ENCODE results near the gene MYO15A.

The MYO15A gene, protein sequence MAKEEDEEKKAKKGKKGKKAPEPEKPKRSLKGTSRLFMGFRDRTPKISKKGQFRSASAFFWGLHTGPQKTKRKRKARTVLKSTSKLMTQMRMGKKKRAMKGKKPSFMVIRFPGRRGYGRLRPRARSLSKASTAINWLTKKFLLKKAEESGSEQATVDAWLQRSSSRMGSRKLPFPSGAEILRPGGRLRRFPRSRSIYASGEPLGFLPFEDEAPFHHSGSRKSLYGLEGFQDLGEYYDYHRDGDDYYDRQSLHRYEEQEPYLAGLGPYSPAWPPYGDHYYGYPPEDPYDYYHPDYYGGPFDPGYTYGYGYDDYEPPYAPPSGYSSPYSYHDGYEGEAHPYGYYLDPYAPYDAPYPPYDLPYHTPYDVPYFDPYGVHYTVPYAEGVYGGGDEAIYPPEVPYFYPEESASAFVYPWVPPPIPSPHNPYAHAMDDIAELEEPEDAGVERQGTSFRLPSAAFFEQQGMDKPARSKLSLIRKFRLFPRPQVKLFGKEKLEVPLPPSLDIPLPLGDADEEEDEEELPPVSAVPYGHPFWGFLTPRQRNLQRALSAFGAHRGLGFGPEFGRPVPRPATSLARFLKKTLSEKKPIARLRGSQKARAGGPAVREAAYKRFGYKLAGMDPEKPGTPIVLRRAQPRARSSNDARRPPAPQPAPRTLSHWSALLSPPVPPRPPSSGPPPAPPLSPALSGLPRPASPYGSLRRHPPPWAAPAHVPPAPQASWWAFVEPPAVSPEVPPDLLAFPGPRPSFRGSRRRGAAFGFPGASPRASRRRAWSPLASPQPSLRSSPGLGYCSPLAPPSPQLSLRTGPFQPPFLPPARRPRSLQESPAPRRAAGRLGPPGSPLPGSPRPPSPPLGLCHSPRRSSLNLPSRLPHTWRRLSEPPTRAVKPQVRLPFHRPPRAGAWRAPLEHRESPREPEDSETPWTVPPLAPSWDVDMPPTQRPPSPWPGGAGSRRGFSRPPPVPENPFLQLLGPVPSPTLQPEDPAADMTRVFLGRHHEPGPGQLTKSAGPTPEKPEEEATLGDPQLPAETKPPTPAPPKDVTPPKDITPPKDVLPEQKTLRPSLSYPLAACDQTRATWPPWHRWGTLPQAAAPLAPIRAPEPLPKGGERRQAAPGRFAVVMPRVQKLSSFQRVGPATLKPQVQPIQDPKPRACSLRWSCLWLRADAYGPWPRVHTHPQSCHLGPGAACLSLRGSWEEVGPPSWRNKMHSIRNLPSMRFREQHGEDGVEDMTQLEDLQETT (N-terminal part only)

DNA sequence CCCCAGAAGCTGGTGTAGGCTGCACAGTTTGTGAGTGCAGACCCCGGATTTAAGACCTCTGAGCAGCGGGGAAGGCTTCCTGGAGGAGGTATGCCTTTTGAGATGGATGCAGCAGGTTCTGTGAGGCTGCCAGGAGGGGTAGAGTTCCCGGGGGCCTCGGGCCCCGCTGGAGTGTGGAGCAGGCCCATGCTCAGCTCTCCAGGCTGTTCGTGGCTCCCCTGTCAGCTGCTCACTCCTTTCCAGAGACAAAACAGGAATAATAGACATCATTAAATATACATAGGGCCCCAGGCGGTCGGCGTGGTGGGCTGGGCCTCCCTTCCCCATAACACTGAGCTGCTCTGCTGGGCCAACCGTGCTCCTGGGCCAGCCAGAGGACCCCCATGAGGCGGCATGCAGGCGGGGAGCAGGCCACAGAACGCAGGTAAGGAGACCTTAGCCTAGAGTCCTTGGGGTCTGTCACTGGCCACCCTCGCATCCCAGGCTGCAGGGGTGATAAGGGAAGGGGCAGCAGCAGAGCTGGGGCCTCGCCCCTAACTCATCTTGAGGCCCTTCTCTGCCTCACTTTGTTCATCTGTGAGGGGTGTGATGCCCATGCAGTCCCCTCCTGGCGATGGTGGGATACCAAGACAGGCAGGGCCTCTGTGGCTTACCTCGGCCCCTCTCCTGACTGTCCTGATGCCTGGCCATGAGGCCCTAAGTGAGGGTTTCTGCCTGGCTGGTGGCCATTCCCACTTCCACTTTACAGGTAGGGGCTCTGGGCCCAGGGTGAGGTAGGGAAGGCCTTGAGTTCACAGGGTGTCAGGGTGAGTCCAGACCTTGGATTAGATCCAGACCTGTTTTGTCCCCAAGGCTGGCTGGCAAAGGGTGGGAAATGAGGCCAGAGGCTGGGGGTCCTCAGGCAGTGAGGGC is at the start of gene MYO15A:
TSS of gene MYO15A (plus strand) at position 356 of the 912 bp plus-strand sequence. CDS start 10,045 bp downstream, outside the sequence.
- TF ChIP-seq POLR2A (IDR thresholded peaks at IDR 0.05; ENCODE audit: low read length) (no peak), GATA1 (IDR thresholded peaks at IDR 0.05; ENCODE audit: low read depth, low read length) (no peak)

DNA sequence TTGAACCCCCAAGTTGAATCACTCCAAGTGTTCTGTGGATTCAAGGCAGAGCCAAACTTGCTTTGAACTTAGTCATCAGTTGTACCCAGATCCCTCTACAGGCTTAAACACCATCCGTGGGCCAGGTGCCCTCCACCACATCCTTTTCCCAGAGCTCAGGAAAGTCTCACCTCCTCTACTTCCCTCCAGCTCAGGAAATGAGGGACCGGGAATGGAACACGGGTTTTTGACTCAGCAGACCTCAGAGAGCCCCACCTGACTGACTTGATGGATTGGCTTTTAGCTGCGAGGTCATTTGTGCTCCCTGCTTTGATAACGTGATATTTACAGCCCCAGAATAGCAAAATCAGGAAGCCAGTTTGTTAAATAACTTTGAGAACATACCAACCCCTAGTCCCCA is 49.3 kb upstream of the MYO15A start:
- DNase-seq = no peak
- TF ChIP-seq POLR2A (IDR thresholded peaks at IDR 0.05; ENCODE audit: low read length) (no peak), GATA1 (IDR thresholded peaks at IDR 0.05; ENCODE audit: low read depth, low read length) (no peak)

More for the DNA sequence above, at the start of gene MYO15A:
- no peak for DNase-seq

DNA sequence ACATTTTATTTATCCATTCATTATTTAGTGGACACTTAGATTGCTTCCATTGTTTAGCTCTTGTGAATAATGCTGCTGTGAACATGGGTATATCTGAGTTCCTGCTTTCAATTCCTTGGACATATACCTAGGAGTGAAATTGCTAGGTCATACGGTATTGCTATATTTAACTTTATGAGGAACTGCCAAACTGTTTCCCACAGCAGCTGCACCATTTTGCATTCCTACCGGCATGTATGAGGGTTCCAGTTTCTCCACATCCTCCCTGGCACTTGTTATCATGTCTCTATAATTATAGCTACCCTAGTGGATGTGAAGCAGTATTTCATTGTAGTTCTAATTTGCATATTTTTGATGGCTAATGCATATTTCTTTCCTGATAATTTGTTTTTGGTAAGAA is 44.5 kb upstream of the MYO15A start:
- TF ChIP-seq GATA1 (IDR thresholded peaks at IDR 0.05; ENCODE audit: low read depth, low read length) (no peak), POLR2A (IDR thresholded peaks at IDR 0.05; ENCODE audit: low read length) (no peak)
- DNase-seq = no peak

DNA sequence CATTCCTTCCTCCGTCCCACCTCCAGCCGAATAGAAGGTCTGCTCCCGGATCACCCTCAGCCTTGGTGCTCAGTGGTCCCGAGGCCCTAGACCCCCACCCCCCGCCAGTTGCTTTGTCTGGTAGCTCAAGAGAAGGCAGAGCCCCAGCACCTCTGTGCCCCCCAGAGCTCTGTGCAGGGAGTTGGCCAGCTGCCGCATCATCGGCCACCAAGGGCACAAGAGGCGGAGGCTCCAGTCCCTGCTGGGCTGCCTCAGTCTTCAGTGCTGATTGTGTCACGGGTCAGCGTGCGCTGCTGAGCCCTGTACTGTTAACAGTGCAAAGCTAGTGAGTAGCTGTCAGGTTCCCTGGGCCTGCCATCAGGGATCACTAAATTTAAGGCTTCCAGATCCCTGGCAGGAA is 43.0 kb upstream of the MYO15A start:
- DNase-seq = no peak
- TF ChIP-seq GATA1 (IDR thresholded peaks at IDR 0.05; ENCODE audit: low read depth, low read length) (no peak), POLR2A (IDR thresholded peaks at IDR 0.05; ENCODE audit: low read length) (no peak)

DNA sequence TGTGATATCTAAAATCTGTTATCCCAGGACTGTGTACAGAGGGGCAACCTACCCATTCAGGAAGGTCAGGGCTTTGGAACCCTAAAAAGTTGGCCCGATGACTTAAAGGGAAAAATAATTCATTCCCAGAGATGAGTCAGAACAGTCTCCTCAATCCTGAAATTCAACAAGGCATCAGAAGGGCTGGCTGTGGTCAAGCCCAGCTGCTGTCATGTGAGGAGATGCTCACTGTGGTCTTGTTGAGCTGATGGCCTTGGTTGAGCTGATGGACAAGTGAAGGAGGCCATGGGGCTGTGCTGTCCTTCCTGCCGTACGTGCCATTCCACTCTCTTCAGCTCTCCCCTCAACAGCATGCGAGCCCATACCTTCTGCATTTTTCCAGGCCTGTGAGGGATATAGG is 41.7 kb upstream of the MYO15A start:
- DNase-seq = no peak
- TF ChIP-seq GATA1 (IDR thresholded peaks at IDR 0.05; ENCODE audit: low read depth, low read length) (no peak), POLR2A (IDR thresholded peaks at IDR 0.05; ENCODE audit: low read length) (no peak)

DNA sequence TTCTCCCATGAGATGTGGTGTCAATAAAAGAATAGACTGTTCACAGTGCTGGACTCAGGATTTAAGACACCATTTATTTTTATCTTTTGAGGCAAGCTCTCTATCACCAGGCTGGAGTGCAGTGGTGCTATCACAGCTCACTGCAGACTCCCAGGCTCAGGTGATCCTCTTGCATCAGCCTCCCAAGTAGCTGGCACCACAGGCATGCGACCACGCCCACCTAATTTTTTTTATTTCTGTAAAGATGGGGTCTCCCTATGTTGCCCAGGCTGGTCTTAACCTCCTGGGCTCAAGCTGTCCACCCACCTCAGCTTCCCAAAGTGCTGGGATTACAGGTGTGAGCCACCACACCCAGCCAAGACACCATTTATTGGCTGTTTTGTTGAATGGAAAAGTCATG is 39.5 kb upstream of the MYO15A start:
- TF ChIP-seq POLR2A (IDR thresholded peaks at IDR 0.05; ENCODE audit: low read length) = no peak
- TF ChIP-seq GATA1 (IDR thresholded peaks at IDR 0.05; ENCODE audit: low read depth, low read length) = no peak

DNA sequence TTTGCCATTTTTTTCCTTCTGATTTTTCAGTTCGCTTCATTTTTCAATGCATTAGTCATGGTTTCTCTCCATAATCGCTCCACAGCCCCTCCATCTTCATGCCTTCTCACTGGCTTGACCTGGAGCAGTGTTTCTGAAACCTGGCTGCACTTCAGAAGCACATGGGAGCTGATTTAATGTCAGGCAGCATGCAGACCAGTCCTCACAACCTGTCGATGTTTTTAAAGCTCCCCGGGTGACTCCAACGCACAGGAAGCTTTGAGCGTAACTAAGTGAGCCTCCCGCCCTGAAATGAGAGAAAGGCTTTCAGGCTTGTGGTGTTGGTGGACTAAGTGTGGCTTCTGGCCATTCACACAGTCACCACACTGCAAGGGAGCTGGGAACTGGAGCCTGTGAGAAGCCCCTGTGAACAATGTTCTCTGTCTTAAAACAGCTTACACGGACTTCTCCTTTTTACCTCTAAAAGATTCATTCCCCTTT is 37.7 kb upstream of the MYO15A start:
- TF ChIP-seq POLR2A (IDR thresholded peaks at IDR 0.05; ENCODE audit: low read length) = no peak
- no peak for TF ChIP-seq GATA1 (IDR thresholded peaks at IDR 0.05; ENCODE audit: low read depth, low read length)
- no peak for DNase-seq

More for the DNA sequence above, 39.5 kb upstream of the MYO15A start:
- peak in 1 of 2 experiments; percentile 12 for DNase-seq

DNA sequence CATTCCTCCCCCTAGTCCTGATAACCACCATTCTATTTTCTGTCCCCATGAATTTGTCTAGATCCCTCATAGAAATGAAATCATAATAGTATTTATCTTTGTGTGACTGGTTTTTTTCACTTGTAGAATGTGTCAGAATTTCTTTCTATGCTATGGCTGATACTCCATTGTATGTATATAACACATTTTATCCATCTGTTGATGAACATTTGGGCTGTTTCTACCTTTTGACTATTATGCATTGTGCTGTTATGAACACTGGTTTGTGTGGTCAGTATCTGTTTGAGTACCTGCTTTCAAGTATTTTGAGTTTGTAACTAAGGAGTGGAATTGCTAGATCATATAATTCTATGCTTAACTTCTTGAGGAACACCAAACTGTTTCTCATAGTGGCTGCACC is 36.8 kb upstream of the MYO15A start:
- TF ChIP-seq POLR2A (IDR thresholded peaks at IDR 0.05; ENCODE audit: low read length) (no peak), GATA1 (IDR thresholded peaks at IDR 0.05; ENCODE audit: low read depth, low read length) (no peak)
- DNase-seq = no peak

DNA sequence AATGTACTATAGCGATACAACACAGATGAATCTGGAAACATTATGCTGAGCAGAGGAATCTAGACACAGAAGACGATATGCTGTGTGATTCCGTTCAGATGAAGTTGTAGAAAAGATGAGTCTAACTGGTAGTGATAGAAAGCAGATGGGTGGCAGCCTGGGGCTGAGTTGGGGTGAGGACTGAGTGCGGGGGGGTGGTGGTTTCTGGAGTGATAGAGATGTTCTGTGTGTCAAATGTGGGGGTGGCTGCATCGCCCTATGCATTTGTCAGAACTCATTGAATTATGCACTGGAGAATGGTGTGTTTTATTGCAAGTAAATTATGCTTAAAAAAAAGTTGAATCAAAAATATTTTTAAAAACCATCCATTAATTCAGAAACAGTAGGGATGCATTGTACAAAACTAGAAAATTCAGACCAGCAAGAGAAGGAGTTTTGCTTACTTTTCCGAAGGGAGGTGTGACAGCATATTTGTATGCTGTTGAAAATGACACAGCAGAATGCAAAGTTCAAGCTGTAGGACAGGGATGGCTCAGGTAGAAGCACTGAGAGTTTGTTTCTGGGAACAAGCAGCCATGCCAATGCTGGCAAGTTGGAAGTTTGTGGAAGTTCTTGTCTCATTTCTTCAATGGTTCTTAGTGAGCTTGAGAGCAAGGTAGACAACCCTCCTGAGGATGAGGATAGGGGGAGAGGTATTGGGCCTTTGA is 33.8 kb upstream of the MYO15A start:
- TF ChIP-seq POLR2A (IDR thresholded peaks at IDR 0.05; ENCODE audit: low read length) = no peak
- TF ChIP-seq GATA1 (IDR thresholded peaks at IDR 0.05; ENCODE audit: low read depth, low read length) = no peak
- no peak for DNase-seq

DNA sequence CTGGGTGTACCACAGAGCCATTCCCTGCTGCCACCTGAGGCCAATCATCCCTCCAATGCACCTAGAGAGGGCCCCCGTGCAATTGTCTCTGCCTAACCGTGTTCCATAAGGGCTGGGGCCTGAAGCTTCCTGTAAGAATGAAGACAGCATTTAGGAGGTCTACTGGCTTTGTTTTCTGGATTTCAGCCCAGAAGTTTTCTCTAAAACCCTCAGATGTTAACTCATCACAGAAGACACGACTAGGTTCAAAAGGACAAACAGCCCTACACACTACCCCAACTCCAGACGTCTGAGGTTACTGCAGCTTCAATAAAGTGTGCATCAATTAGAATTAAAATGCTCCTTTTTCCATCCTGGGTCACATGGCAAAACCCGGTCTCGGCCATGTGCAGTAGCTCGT is 31.6 kb upstream of the MYO15A start:
- no peak for DNase-seq
- TF ChIP-seq POLR2A (IDR thresholded peaks at IDR 0.05; ENCODE audit: low read length) (no peak), GATA1 (IDR thresholded peaks at IDR 0.05; ENCODE audit: low read depth, low read length) (no peak)

DNA sequence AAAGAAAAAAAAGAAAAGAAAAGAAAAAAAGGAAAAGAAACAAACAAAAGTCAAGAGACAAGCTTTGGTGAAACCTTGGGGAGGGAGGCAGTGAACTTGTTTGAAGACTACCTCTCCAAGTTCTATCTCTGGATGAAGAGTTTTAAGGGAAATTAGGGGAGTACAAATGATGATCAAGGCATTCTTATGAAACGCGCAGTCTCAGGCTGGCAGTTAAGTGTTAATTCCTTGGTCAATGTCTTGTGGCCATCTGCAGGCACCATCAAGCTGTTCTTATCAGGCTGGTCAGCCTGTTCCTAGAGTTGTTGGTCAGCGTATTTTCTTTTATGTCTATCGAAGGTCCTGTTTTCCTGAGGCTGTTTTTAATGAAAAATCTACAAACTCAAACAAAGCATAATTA is 29.0 kb upstream of the MYO15A start:
- TF ChIP-seq GATA1 (IDR thresholded peaks at IDR 0.05; ENCODE audit: low read depth, low read length) (no peak), POLR2A (IDR thresholded peaks at IDR 0.05; ENCODE audit: low read length) (no peak)
- no peak for DNase-seq

DNA sequence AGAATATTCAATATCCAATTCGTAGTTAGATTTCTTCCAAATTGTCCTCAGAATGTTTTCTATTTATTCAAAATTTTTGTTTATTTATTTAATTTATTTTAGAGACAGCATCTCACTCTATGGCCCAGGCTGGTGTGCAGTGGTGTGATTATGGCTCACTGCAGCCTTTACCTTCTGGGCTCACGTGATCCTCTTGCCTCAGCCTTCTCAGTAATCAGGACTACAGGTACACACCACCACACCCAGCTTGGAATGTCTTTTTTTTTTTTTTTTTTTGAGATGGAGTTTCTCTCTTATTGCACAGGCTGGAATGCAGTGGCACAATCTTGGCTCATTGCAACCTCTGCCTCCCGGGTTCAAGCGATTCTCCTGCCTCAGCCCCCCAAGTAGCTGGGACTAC is 24.3 kb upstream of the MYO15A start:
- no peak for TF ChIP-seq POLR2A (IDR thresholded peaks at IDR 0.05; ENCODE audit: low read length)
- TF ChIP-seq GATA1 (IDR thresholded peaks at IDR 0.05; ENCODE audit: low read depth, low read length) = no peak
- DNase-seq = no peak

All from erythroblast (primary cell).